ENCODE data around the gene IFT25. TPM values are rescaled to one million over a fixed set of nuclear protein-coding genes. Genes with fewer than 3 reads are reported as not detected.
A peak's percentile ranks its signal among the peaks of the same experiment; 100 is the strongest.

Gene IFT25
- total RNA-seq, 4 donors from 2014 or later: 2.4 to 9.1 (median 2.9) TPM

DNA sequence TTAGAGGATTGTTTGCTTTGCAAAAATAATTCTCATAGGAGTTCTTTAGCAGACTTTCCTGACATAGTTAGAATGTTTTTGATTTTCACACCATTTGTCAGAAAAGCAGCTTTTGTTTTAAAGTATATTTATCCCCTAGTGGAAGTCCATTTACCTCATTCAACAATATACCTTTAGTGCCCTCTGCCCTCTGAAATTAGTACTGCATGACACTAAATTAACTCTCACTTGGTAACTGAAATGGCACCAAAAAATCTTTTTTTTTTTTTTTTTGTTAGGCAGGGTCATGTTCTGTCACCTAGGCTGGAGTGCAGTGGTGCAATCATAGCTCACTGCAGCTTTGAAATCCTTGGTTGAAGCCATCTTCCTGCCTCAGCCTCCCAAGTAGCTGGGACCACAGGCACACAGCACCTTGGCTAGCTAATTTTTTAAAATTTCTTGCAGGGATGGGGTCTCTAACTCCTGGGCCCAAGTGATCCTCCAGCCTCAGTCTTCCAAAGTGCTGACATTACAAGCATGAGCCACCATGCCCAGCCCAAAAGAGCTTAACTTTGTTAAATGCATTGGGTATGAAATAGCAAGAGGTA is 14.3 kb upstream of the IFT25 start:
- intact Hi-C loops (cut with DNase I; ENCODE audit: low total_unique reads): no loop called here

GRCh38 chr1:53957194-53957818 is 11.8 kb upstream of the IFT25 start:
- Histone ChIP-seq H3K27ac (peak overlapping the region in 1 of 4 donors; percentile 13), H3K4me1 (no peaks in the 10 kb centered on the region), H3K4me3 (no peak overlapping the region), H3K36me3 (peaks cover 0 to 49% of the 10 kb centered on the region in 2 donors), H3K27me3 (no peaks in the 10 kb centered on the region), H3K9me3 (no peaks in the 10 kb centered on the region)
- in situ Hi-C loops (cut with MboI; ENCODE audit: low sequenced_read_pairs in 4 of 4): loop anchor here in 1 of 4 donors (10.0 kb wide), 1 partner anchor 73 kb away; the partner anchor contains the start of gene YIPF1
- DNase-seq: no peak
- no peak for ATAC-seq
- intact Hi-C loops (cut with DNase I; ENCODE audit: low total_unique reads): no loop called here
- no peak for TF ChIP-seq POLR2A (IDR thresholded peaks at IDR 0.05)
- TF ChIP-seq CTCF (IDR thresholded peaks at IDR 0.05 in 4 of 5, conservative IDR thresholded peaks at IDR 0.05 in 1 of 5): no peak

More for the DNA sequence above, 14.3 kb upstream of the IFT25 start:
- no peak overlapping the region for H3K27ac ChIP-seq
- peaks cover 2 to 56% of the 10 kb centered on the region in 2 donors for H3K36me3 ChIP-seq
- H3K4me1 ChIP-seq: no peaks in the 10 kb centered on the region
- H3K27me3 ChIP-seq: no peaks in the 10 kb centered on the region
- no peak for DNase-seq
- H3K4me3 ChIP-seq: no peak overlapping the region
- no peak for ATAC-seq
- in situ Hi-C loops (cut with MboI; ENCODE audit: low sequenced_read_pairs in 4 of 4): loop anchor here in 2 of 4 donors (10.0 kb wide), 2 partner anchors 75 to 105 kb away; partner anchors contain the start of gene YIPF1 (in 1 of the 2)
- no peak for TF ChIP-seq POLR2A (IDR thresholded peaks at IDR 0.05)
- peak in 3 of 5 experiments; percentile 30 to 46 (median 39) for TF ChIP-seq CTCF (IDR thresholded peaks at IDR 0.05 in 4 of 5, conservative IDR thresholded peaks at IDR 0.05 in 1 of 5)
- H3K9me3 ChIP-seq: no peaks in the 10 kb centered on the region

DNA sequence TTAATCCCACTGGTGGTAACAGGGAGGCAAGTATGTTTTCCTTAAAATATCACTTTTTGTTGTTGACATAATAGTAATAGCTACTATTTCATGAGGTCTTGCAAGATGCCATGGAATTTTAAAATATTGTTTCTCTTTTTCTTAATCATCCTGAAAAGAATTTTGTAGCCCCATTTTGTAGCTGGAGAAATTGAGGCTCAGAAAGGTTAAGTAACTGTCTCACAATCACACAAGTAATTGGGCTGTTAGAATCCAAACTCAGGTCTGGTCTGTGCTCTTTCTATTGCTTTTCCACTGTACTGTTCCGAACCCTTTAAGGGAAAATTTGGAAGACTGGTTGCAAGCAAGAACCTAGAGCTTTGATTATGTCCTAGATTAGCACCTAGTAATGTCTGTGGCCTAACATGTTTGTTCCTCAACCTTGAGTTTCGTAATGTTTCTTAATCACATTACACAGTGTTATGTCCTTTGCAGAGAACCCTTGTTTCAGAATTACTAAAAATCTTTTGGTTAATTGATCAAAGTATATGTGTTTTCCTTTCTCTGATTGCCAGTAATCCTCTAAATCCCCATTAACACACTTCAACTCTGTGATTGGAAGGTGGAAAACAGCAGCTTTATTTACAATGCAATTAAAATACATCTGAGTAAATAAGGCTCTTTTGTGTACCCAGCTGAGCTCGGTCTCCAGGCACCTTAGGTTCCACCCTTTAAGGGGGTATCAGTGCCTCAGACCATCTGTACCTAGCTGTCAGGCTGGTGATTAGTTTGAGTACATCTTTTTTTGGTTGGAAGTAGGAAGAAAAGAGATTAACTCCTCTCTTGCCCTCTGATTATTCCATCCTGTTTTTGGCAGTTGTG is 11.0 kb upstream of the IFT25 start:
- TF ChIP-seq POLR2A (IDR thresholded peaks at IDR 0.05) (no peak), CTCF (IDR thresholded peaks at IDR 0.05 in 4 of 5, conservative IDR thresholded peaks at IDR 0.05 in 1 of 5) (no peak)
- no peaks in the 10 kb centered on the region for H3K9me3 ChIP-seq
- no peaks in the 10 kb centered on the region for H3K27me3 ChIP-seq
- H3K27ac ChIP-seq: peak overlapping the region in 1 of 4 donors; percentile 13
- no peak for ATAC-seq
- H3K4me3 ChIP-seq: no peak overlapping the region
- peaks cover 0 to 47% of the 10 kb centered on the region in 2 donors for H3K36me3 ChIP-seq
- in situ Hi-C loops (cut with MboI; ENCODE audit: low sequenced_read_pairs in 4 of 4) (loop anchor here in 1 of 4 donors (10.0 kb wide), 1 partner anchor 72 kb away; the partner anchor contains the start of gene YIPF1), intact Hi-C loops (cut with DNase I; ENCODE audit: low total_unique reads) (no loop called here)
- H3K4me1 ChIP-seq: no peaks in the 10 kb centered on the region
- no peak for DNase-seq

- DNase-seq: no peak
- in situ Hi-C loops (cut with MboI; ENCODE audit: low sequenced_read_pairs in 4 of 4) (loop anchor here in 1 of 4 donors (10.0 kb wide), 1 partner anchor 69 kb away; the partner anchor contains the start of gene YIPF1), intact Hi-C loops (cut with DNase I; ENCODE audit: low total_unique reads) (no loop called here)
- Histone ChIP-seq H3K9me3 (no peaks in the 10 kb centered on the region), H3K4me1 (no peaks in the 10 kb centered on the region), H3K27me3 (no peaks in the 10 kb centered on the region), H3K4me3 (no peak overlapping the region), H3K27ac (no peak overlapping the region), H3K36me3 (peaks cover 0 to 29% of the 10 kb centered on the region in 2 donors)
- ATAC-seq: no peak
- TF ChIP-seq CTCF (IDR thresholded peaks at IDR 0.05 in 4 of 5, conservative IDR thresholded peaks at IDR 0.05 in 1 of 5): no peak
- no peak for TF ChIP-seq POLR2A (IDR thresholded peaks at IDR 0.05)
These were observed 8.6 kb upstream of the IFT25 start for GRCh38 chr1:53954128-53954527.
